ENCODE data around the gene ADGRD1.
"Not testable (repeated sequence)": the region's sequence is repeated elsewhere in the genome, so short reads cannot be mapped to it uniquely, and the experiment has no call there.

The ADGRD1 gene

GRCh38 chr12:130953771-130954543, at the start of gene ADGRD1:
Gene ADGRD1 (plus strand): TSS chr12:130953907. CDS start chr12:130954466, 559 bp downstream.
- DNase-seq (ENCODE audit: low read depth in 3 of 3) = no peak

GRCh38 chr12:130904064-130904463, 49.6 kb upstream of the ADGRD1 start:
- no peak for DNase-seq (ENCODE audit: low read depth in 3 of 3)

GRCh38 chr12:130904936-130905455, 48.7 kb upstream of the ADGRD1 start:
- not testable (repeated sequence) for DNase-seq (ENCODE audit: low read depth in 3 of 3)

GRCh38 chr12:130909111-130909510, 44.6 kb upstream of the ADGRD1 start:
- DNase-seq (ENCODE audit: low read depth in 3 of 3) = no peak

- no peak for DNase-seq (ENCODE audit: low read depth in 3 of 3)
Measured at GRCh38 chr12:130911193-130911592, 42.5 kb upstream of the ADGRD1 start.

- DNase-seq (ENCODE audit: low read depth in 3 of 3) = no peak
Measured at GRCh38 chr12:130911933-130912332, 41.8 kb upstream of the ADGRD1 start.

GRCh38 chr12:130916241-130916911, 37.3 kb upstream of the ADGRD1 start:
- peak in 1 of 3 donors; percentile 8 for DNase-seq (ENCODE audit: low read depth in 3 of 3)

GRCh38 chr12:130917607-130918006, 36.1 kb upstream of the ADGRD1 start:
- DNase-seq (ENCODE audit: low read depth in 3 of 3) = no peak

- no peak for DNase-seq (ENCODE audit: low read depth in 3 of 3)
Measured at GRCh38 chr12:130919086-130919485, 34.6 kb upstream of the ADGRD1 start.

- no peak for DNase-seq (ENCODE audit: low read depth in 3 of 3)
Measured at GRCh38 chr12:130920119-130920703, 33.5 kb upstream of the ADGRD1 start.

- no peak for DNase-seq (ENCODE audit: low read depth in 3 of 3)
Measured at GRCh38 chr12:130920723-130921381, 32.9 kb upstream of the ADGRD1 start.

- DNase-seq (ENCODE audit: low read depth in 3 of 3) = no peak
Measured at GRCh38 chr12:130922511-130922953, 31.2 kb upstream of the ADGRD1 start.

GRCh38 chr12:130924966-130925665, 28.6 kb upstream of the ADGRD1 start:
- DNase-seq (ENCODE audit: low read depth in 3 of 3) = no peak

- DNase-seq (ENCODE audit: low read depth in 3 of 3) = no peak
Measured at GRCh38 chr12:130925666-130926015, 28.1 kb upstream of the ADGRD1 start.

GRCh38 chr12:130929363-130929762, 24.3 kb upstream of the ADGRD1 start:
- DNase-seq (ENCODE audit: low read depth in 3 of 3) = no peak

GRCh38 chr12:130932061-130932930, 21.4 kb upstream of the ADGRD1 start:
- no peak for DNase-seq (ENCODE audit: low read depth in 3 of 3)

GRCh38 chr12:130933269-130933995, 20.3 kb upstream of the ADGRD1 start:
- no peak for DNase-seq (ENCODE audit: low read depth in 3 of 3)

GRCh38 chr12:130934753-130935152, 19.0 kb upstream of the ADGRD1 start:
- no peak for DNase-seq (ENCODE audit: low read depth in 3 of 3)

GRCh38 chr12:130936561-130936960, 17.1 kb upstream of the ADGRD1 start:
- DNase-seq (ENCODE audit: low read depth in 3 of 3) = no peak

GRCh38 chr12:130937063-130937462, 16.6 kb upstream of the ADGRD1 start:
- DNase-seq (ENCODE audit: low read depth in 3 of 3) = no peak

All from stimulated activated CD4-positive, alpha-beta T cell treated with anti-CD3 and anti-CD28 coated beads, TNF-alpha, amount 100 ng/mL, for 48 hours (primary cell).